WI38 (cell line): ENCODE data around the gene CHMP1B.

Experiments
- H3K4me3 ChIP-seq: 2 replicates; pipeline ENCODE4 v1.5.1; 2011; ENCODE audit warnings: low read depth, mild to moderate bottlenecking, control low read depth, low read length
- TF ChIP-seq, protein P1 (sequence below): IDR thresholded peaks from 2 replicates; pipeline ENCODE4 v1.5.1; 2012; ENCODE audit warnings: low read depth, mild to moderate bottlenecking, control low read depth, low read length

CHMP1B gene

DNA sequence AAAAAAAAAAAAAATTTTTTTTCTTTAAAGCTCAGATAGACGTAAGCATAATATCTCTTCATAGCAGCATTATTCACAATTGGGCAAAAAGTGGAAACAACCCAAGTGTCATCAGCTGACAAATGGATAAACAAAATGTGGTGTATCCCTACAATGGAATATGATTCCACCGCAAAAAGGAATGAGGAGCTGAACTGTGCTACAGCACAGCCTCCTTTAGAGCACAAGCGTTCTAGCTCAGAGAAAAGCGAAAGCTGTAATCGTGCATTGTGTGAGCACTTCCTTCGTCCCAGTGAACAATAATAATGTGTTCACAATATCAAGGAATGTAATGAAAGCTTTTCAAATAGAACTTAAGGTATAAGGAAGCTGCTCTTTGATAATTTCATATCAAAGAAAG is 11.7 kb upstream of the CHMP1B start:
- H3K4me3 ChIP-seq, result no peak overlapping the region
- TF ChIP-seq, protein P1, sequence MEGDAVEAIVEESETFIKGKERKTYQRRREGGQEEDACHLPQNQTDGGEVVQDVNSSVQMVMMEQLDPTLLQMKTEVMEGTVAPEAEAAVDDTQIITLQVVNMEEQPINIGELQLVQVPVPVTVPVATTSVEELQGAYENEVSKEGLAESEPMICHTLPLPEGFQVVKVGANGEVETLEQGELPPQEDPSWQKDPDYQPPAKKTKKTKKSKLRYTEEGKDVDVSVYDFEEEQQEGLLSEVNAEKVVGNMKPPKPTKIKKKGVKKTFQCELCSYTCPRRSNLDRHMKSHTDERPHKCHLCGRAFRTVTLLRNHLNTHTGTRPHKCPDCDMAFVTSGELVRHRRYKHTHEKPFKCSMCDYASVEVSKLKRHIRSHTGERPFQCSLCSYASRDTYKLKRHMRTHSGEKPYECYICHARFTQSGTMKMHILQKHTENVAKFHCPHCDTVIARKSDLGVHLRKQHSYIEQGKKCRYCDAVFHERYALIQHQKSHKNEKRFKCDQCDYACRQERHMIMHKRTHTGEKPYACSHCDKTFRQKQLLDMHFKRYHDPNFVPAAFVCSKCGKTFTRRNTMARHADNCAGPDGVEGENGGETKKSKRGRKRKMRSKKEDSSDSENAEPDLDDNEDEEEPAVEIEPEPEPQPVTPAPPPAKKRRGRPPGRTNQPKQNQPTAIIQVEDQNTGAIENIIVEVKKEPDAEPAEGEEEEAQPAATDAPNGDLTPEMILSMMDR, result no peak

DNA sequence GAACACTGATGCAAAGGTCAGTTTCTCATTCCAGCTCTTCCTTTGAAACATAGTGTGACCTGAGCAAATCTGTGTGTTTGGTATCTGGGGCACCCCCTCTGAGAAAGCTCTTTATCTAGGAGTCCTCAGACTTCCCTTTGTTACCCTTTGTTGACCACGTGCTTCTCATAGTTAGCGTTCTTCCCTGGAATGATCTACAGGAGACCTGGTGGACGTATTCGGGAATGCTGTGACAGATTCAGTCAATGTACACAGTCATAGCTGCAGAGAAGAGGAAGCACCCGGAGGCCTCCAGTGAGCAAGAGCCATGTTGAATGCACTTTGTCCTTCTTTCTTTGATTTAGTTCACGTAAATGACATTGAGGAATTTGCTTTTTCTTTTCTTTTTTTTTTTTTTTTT is 10.7 kb upstream of the CHMP1B start:
- H3K4me3 ChIP-seq, result no peak overlapping the region
- TF ChIP-seq, protein P1, result no peak

DNA sequence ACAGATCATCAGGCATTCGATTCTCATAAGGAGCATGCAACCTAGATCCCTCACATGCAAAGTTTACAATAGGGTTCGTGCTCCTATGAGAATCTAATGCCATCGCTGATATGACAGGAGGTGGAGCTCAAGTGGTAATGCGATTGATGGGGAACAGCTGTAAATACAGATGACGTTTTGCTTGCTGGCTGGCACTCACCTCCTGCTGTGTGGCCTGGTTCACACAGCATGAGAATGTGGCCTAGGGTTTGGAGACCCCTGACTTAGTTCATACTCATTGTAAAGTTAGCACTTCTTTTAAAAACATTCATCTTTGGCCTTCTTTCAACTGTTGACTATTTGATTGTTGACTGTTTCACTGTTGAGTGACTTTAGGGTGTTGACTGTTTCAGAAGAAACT is 8.7 kb upstream of the CHMP1B start:
- TF ChIP-seq, protein P1, result no peak
- H3K4me3 ChIP-seq, result no peak overlapping the region

DNA sequence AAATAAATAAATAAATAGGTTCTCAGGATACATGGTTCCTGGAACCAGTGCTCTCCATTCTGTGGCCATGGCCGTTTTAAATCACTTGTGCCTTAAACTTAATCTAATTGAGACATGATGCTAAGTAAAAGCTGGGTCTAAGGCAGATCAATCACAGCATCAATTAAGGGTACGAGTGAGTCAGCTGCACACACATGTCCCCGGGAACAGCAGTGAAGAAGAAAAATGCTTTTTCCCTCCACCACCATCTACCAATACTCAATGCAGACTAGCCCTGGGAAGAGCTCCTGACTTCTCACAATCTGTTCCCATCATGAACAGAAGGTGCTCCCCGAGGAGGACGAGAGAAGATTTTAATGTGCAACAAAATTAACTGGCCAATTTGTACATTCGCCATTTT is 6.8 kb upstream of the CHMP1B start:
- no peak overlapping the region for H3K4me3 ChIP-seq
- TF ChIP-seq, protein P1, result no peak

DNA sequence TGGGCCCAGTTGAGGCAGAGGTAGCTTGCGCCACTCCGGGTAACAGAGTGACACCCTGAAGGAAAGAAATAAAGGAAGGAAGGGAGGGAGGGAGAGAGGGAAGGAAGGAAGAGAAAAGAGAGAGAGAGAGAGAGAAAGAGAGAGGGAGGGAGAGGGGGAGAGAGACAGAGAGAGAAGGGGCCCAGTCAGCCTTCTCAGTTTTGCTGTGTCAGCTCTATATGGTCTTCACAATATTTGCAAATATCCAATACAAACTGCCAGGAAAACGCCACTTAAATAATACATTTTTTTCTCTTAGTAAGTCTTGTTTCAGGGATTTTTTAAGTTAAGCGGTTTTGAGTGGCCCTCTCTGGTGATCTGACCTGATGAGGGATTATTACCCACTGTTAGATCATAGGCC is 5.6 kb upstream of the CHMP1B start:
- H3K4me3 ChIP-seq, result no peak overlapping the region
- TF ChIP-seq, protein P1, result no peak

DNA sequence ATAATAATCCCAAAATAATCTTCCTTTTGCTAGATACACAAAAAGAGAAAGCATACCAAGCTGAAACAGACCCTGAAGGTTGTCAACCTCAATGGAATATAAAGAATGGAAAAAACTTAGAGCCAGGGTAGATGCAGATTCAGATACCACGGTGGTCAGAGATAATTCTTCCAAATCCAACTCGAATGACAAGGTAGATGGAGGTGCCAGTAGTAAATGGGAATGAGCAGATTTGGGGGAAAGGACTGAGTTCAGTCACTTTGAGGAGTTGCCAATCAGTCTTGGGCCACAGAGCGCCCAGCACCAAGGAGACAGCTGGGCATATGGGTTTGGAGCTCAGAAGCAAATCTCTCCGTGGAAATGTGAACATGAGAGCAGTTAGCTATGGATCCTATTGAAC is 3.4 kb upstream of the CHMP1B start:
- H3K4me3 ChIP-seq, result no peak overlapping the region
- TF ChIP-seq, protein P1, result no peak

DNA sequence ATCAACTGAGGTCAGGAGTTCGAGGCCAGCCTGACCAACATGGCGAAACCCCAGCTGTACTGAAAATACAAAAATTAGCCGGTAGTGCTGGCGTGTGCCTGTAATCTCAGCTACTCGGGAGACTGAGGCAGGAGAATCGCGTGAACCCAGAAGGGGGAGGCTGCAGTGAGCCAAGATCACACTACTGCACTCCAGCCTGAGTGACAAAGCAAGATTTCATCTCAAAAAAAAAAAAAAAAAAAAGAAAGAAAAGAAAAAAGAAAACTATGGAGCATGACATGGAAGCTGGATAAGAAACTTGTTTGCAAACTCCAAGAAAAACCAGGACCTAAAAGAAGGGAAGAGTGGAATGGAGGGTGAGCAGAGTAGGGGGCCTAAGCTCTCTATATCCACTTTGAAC is 1.9 kb upstream of the CHMP1B start:
- no peak overlapping the region for H3K4me3 ChIP-seq
- TF ChIP-seq, protein P1, result no peak
